Measurements from ENCODE around the gene ADAMTS9. TPM values are rescaled to one million over a fixed set of nuclear protein-coding genes. Genes with fewer than 3 reads are reported as not detected.

The ADAMTS9 gene
- total and polyA plus RNA-seq, 3 experiments from 2014 or later: not detected

DNA sequence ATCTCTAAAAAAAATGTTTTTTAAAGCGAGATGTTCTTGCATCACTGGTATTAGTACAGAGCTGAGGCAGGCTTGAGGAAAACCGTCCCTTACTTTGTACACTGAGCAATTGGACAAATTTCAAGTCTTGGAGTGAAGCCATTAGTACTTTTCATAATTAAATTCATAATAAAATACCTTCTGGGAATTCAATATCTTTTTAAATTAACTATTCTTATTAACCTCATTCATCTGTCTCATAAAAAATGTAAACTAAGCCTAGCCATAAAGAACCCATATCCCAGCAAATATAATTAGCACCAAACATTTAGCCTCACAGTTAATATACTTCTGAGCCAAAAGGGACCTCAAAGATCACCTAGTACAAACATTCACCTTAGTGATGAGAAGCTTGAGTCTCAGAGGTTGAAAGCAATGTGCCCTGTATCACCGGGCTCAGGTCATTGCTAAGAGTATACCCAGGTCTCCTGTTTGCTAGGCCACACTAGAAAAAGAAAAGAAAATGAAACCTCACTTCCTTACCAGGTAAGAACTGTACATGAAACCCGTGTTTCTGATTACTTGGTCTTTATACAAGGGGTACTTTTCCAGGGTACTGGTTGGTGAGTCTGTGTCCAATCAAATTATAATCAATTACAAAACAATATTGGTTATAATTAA is 192.5 kb downstream of the ADAMTS9 start:
- Mint-ChIP-seq H3K4me3 (no peak overlapping the region), H3K9me3 (no peaks in the 10 kb centered on the region), H3K4me1 (no peaks in the 10 kb centered on the region), H3K27ac (no peak overlapping the region), H3K36me3 (peaks cover 0 to 3% (median 0%) of the 10 kb centered on the region in 3 donors), H3K27me3 (peaks cover 18 to 56% of the 10 kb centered on the region in 2 donors)
- no peak for DNase-seq
- Histone ChIP-seq H3K36me3 (ENCODE audit: insufficient read depth, low read length) (no peaks in the 10 kb centered on the region), H3K27ac (ENCODE audit: low read depth, low read length) (no peak overlapping the region), H3K4me1 (ENCODE audit: insufficient read depth, low read length) (no peaks in the 10 kb centered on the region), H3K4me3 (ENCODE audit: low read length) (no peak overlapping the region), H3K9me3 (ENCODE audit: low read length) (no peaks in the 10 kb centered on the region), H3K27me3 (ENCODE audit: insufficient read depth, low read length, poor library complexity, severe bottlenecking) (no peaks in the 10 kb centered on the region)
- CTCF ChIA-PET: no interaction called here
- POLR2A ChIA-PET: no interaction called here

DNA sequence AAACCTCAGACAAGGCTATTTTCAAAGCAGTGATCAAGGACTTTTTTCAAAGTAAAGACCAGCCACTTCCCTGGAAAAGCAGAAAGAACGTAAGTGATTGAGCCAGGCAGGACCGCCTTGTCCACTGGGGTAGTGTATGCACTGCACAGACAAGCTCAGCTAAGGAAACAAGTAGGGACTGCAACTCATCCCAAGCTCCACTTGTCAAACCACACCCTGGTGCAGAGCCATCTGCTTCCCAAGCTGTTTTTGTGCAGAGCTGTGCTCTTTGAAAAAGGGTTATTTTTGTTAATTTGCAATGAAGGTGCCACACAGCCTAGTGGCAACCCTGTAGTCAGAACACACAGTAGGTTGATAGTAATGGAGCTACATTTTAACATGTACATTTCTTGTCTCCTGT is 193.3 kb downstream of the ADAMTS9 start:
- Mint-ChIP-seq H3K9me3 (no peaks in the 10 kb centered on the region), H3K27ac (no peak overlapping the region), H3K4me3 (no peak overlapping the region), H3K36me3 (peaks cover 0 to 3% (median 0%) of the 10 kb centered on the region in 3 donors), H3K27me3 (peaks cover 18 to 62% of the 10 kb centered on the region in 2 donors), H3K4me1 (no peaks in the 10 kb centered on the region)
- Histone ChIP-seq H3K4me1 (ENCODE audit: insufficient read depth, low read length) (no peaks in the 10 kb centered on the region), H3K36me3 (ENCODE audit: insufficient read depth, low read length) (no peaks in the 10 kb centered on the region), H3K4me3 (ENCODE audit: low read length) (no peak overlapping the region), H3K9me3 (ENCODE audit: low read length) (no peaks in the 10 kb centered on the region), H3K27me3 (ENCODE audit: insufficient read depth, low read length, poor library complexity, severe bottlenecking) (no peaks in the 10 kb centered on the region), H3K27ac (ENCODE audit: low read depth, low read length) (no peak overlapping the region)
- DNase-seq: no peak
- ChIA-PET CTCF (no interaction called here), POLR2A (no interaction called here)

DNA sequence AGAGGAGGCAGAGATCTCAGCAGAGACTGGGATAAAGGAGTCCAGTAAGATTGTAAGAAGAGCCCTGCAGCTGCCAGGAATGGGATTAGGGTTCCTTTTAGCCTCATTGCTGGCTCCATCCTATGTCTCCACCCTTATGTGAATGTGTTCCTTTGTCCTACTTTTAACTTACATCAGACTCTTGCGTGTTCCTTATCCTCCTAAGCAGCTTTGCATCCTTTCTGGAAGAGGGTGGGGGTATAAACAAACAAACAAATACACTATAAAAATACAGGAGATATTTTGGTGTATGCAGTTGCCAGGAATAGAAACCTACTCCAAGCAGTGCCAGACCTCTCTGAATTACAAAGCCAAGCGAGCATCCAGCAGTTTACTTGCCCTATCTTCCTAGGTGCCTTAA is 194.7 kb downstream of the ADAMTS9 start:
- no peaks in the 10 kb centered on the region for H3K4me1 Mint-ChIP-seq
- H3K4me3 Mint-ChIP-seq: no peak overlapping the region
- POLR2A ChIA-PET: no interaction called here
- no peak for DNase-seq
- H3K9me3 ChIP-seq (ENCODE audit: low read length): no peaks in the 10 kb centered on the region
- no peak overlapping the region for H3K27ac ChIP-seq (ENCODE audit: low read depth, low read length)
- no peak overlapping the region for H3K4me3 ChIP-seq (ENCODE audit: low read length)
- H3K4me1 ChIP-seq (ENCODE audit: insufficient read depth, low read length): no peaks in the 10 kb centered on the region
- no peaks in the 10 kb centered on the region for H3K36me3 Mint-ChIP-seq
- no peak overlapping the region for H3K27ac Mint-ChIP-seq
- CTCF ChIA-PET: interaction anchor here (1.5 kb wide), 1 partner anchor 9 kb away, joined by 4 read pairs; no protein-coding TSS in a partner anchor
- peaks cover 24 to 67% of the 10 kb centered on the region in 2 donors for H3K27me3 Mint-ChIP-seq
- H3K27me3 ChIP-seq (ENCODE audit: insufficient read depth, low read length, poor library complexity, severe bottlenecking): no peaks in the 10 kb centered on the region
- no peaks in the 10 kb centered on the region for H3K9me3 Mint-ChIP-seq
- no peaks in the 10 kb centered on the region for H3K36me3 ChIP-seq (ENCODE audit: insufficient read depth, low read length)

DNA sequence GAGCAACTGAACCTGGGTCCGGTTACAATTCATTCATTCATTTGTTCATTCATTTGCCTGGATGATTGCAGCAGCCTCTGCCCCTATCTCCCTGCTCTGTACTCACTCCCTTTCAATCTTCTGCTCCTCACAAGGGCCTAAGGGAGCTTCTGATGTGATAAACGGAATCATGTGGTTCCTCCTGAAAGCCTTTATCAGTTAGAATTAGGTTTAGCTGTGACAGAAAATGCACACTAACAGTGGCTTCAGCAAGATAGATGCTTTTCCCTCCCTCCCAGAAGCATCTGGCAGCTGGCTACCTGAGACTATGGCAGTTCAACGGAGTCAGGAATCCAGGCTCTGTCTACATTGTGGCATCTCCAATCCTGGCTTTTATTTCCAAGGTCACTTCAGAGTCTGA is 196.0 kb downstream of the ADAMTS9 start:
- H3K4me3 ChIP-seq (ENCODE audit: low read length): no peak overlapping the region
- DNase-seq: no peak
- no peaks in the 10 kb centered on the region for H3K4me1 ChIP-seq (ENCODE audit: insufficient read depth, low read length)
- CTCF ChIA-PET: no interaction called here
- POLR2A ChIA-PET: no interaction called here
- no peak overlapping the region for H3K27ac ChIP-seq (ENCODE audit: low read depth, low read length)
- Mint-ChIP-seq H3K4me3 (no peak overlapping the region), H3K27ac (peak overlapping the region in 1 of 8 donors; percentile 39), H3K27me3 (peaks cover 27 to 72% of the 10 kb centered on the region in 2 donors), H3K36me3 (no peaks in the 10 kb centered on the region), H3K4me1 (no peaks in the 10 kb centered on the region), H3K9me3 (no peaks in the 10 kb centered on the region)
- no peaks in the 10 kb centered on the region for H3K36me3 ChIP-seq (ENCODE audit: insufficient read depth, low read length)
- no peaks in the 10 kb centered on the region for H3K27me3 ChIP-seq (ENCODE audit: insufficient read depth, low read length, poor library complexity, severe bottlenecking)
- no peaks in the 10 kb centered on the region for H3K9me3 ChIP-seq (ENCODE audit: low read length)

DNA sequence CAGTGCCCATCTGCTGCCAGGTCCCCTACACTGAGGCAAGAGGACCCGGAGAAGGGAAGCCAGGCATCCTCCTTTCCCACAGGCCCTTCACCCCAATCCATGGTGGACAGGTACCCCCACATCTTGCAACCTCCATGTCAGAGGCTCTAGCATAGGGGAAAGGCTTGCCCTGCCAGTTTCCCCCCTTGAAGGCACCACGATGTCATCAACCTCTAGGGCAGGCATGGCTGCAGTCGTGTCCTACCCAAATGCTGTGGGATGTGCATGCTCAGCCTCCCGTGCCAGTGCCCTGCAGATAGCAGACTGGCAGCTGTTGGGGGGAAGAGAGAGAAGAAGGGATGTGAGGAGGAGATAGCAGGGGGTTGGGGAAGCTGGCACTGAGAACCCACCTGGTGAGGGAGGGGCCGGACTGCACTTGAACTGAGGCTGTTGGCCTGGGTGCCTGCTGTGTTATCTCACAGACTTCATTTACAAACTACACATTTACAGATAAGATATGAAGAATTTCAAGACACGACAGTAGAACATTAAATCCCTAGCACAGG is 197.5 kb downstream of the ADAMTS9 start:
- Mint-ChIP-seq H3K36me3 (no peaks in the 10 kb centered on the region), H3K27ac (no peak overlapping the region), H3K4me1 (no peaks in the 10 kb centered on the region), H3K27me3 (peaks cover 28 to 68% of the 10 kb centered on the region in 2 donors), H3K4me3 (no peak overlapping the region), H3K9me3 (no peaks in the 10 kb centered on the region)
- Histone ChIP-seq H3K36me3 (ENCODE audit: insufficient read depth, low read length) (no peaks in the 10 kb centered on the region), H3K4me3 (ENCODE audit: low read length) (no peak overlapping the region), H3K27me3 (ENCODE audit: insufficient read depth, low read length, poor library complexity, severe bottlenecking) (no peaks in the 10 kb centered on the region), H3K9me3 (ENCODE audit: low read length) (no peaks in the 10 kb centered on the region), H3K27ac (ENCODE audit: low read depth, low read length) (no peak overlapping the region), H3K4me1 (ENCODE audit: insufficient read depth, low read length) (no peaks in the 10 kb centered on the region)
- CTCF ChIA-PET: no interaction called here
- no peak for DNase-seq
- POLR2A ChIA-PET: no interaction called here

DNA sequence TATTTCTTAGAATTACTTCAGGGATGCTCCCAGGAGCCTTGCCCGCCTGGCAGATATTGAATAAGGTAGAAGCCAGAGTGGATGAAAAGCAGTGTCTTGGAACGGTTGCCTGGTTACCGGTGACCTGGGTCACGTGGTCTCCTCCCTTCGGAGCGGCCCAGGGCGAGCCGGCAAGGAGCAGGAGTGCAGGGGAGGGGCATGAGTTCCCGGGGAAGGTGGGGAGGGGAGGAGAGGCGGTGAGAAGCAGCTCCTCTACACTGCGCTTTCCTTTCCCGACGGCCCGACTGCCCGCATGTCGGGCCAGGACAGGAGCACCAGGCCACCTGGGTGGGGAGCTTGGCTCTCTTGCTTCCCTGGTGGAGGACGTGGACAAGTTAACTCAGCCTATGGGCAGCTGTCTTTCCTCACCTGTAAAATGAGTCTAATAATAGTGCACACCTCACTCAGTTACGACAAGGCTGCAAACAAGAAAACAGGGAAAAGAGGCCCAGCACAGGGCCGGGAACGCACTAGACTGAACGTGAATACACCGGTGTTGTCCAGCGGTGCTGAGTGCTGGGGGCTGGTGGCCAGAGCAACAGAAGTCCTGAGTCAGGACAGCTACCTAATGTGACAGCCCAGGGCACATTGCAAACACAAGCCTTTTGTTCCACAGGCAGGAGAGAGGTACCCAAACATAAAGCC is 198.3 kb downstream of the ADAMTS9 start:
- ChIA-PET POLR2A (no interaction called here), CTCF (no interaction called here)
- no peaks in the 10 kb centered on the region for H3K36me3 ChIP-seq (ENCODE audit: insufficient read depth, low read length)

DNA sequence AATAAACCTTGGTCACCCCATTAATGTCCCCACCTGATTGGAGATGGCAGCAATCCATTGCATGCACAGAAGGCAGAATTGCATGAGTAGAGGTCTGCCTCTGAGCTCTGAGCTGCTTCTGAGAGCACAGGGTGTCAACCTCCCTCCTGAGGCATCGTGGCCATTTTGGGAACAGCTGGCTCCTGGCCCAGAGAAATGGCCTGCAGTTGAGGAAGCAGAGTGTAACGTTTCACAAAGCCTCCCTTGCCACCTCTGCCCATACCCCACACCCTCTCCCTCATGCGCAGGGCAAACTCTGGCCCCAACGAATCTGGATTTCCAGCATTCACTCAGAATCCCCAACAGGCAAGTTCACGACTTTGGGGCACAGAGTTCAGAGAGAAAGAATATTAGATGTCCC is 198.9 kb downstream of the ADAMTS9 start:
- no peak overlapping the region for H3K27ac ChIP-seq (ENCODE audit: low read depth, low read length)
- H3K36me3 Mint-ChIP-seq: no peaks in the 10 kb centered on the region
- H3K4me3 ChIP-seq (ENCODE audit: low read length): no peak overlapping the region
- no peaks in the 10 kb centered on the region for H3K36me3 ChIP-seq (ENCODE audit: insufficient read depth, low read length)
- no peaks in the 10 kb centered on the region for H3K4me1 ChIP-seq (ENCODE audit: insufficient read depth, low read length)
- H3K4me3 Mint-ChIP-seq: no peak overlapping the region
- H3K9me3 Mint-ChIP-seq: no peaks in the 10 kb centered on the region
- ChIA-PET CTCF (no interaction called here), POLR2A (no interaction called here)
- peaks cover 26 to 62% of the 10 kb centered on the region in 2 donors for H3K27me3 Mint-ChIP-seq
- no peak for DNase-seq
- peaks cover 0 to 4% (median 0%) of the 10 kb centered on the region in 3 donors for H3K4me1 Mint-ChIP-seq
- H3K27me3 ChIP-seq (ENCODE audit: insufficient read depth, low read length, poor library complexity, severe bottlenecking): no peaks in the 10 kb centered on the region
- H3K27ac Mint-ChIP-seq: no peak overlapping the region
- no peaks in the 10 kb centered on the region for H3K9me3 ChIP-seq (ENCODE audit: low read length)

More for the DNA sequence above, 198.3 kb downstream of the ADAMTS9 start:
- Mint-ChIP-seq H3K27ac (no peak overlapping the region), H3K27me3 (peaks cover 28 to 68% of the 10 kb centered on the region in 2 donors), H3K4me3 (no peak overlapping the region), H3K4me1 (no peaks in the 10 kb centered on the region), H3K36me3 (no peaks in the 10 kb centered on the region), H3K9me3 (no peaks in the 10 kb centered on the region)
- Histone ChIP-seq H3K4me1 (ENCODE audit: insufficient read depth, low read length) (no peaks in the 10 kb centered on the region), H3K27me3 (ENCODE audit: insufficient read depth, low read length, poor library complexity, severe bottlenecking) (no peaks in the 10 kb centered on the region), H3K9me3 (ENCODE audit: low read length) (no peaks in the 10 kb centered on the region), H3K4me3 (ENCODE audit: low read length) (no peak overlapping the region), H3K27ac (ENCODE audit: low read depth, low read length) (no peak overlapping the region)
- DNase-seq: no peak

DNA sequence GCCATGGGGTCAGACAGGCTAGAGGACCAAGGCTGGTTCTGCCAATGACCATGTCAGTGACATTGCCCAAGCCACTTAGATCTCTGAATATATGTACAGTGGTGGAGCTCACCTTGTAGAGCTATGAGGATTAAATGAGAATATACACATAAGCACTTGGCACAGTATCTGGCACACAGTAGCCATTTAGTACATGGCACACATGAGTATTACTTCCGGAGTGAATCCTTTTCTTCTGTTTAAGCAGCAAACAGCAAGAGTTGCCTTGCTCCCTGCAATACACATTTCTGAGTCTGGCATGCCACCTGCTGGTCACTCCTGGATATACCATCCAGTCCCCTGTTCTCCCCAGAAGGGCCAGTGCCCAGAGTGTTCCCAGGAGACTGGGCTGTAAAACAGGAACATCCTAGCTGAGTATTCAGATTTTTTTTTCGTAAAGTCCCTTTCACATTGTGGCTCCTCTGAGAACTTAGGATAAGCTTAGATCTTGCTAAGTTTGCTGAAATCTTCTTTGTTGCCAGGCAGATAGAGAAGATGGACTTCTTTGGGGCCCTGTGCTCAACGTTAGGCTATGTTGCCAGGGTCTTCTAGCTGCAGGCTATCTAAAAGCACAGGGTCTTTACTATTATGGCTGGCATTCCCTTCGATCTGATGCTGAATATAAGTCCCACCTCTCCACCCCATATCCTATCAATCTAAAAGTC is 203.4 kb downstream of the ADAMTS9 start:
- no peak overlapping the region for H3K4me3 Mint-ChIP-seq
- Histone ChIP-seq H3K27me3 (ENCODE audit: insufficient read depth, low read length, poor library complexity, severe bottlenecking) (no peaks in the 10 kb centered on the region), H3K4me1 (ENCODE audit: insufficient read depth, low read length) (no peaks in the 10 kb centered on the region), H3K36me3 (ENCODE audit: insufficient read depth, low read length) (no peaks in the 10 kb centered on the region), H3K4me3 (ENCODE audit: low read length) (no peak overlapping the region), H3K9me3 (ENCODE audit: low read length) (no peaks in the 10 kb centered on the region), H3K27ac (ENCODE audit: low read depth, low read length) (no peak overlapping the region)
- no peaks in the 10 kb centered on the region for H3K36me3 Mint-ChIP-seq
- peaks cover 20 to 21% of the 10 kb centered on the region in 2 donors for H3K27me3 Mint-ChIP-seq
- peak; percentile 13 to 63 (median 24) for DNase-seq
- peaks cover 0 to 4% (median 0%) of the 10 kb centered on the region in 3 donors for H3K4me1 Mint-ChIP-seq
- ChIA-PET POLR2A (no interaction called here), CTCF (interaction anchor here (0.9 to 2.5 kb wide), 3 partner anchors 9 to 479 kb away, joined by 3 to 16 read pairs (median 4); no protein-coding TSS in a partner anchor)
- H3K27ac Mint-ChIP-seq: peak overlapping the region in 1 of 8 donors; percentile 73
- no peaks in the 10 kb centered on the region for H3K9me3 Mint-ChIP-seq
